ENCODE measurements around the gene DCHS1.

Gene DCHS1

GRCh38 chr11:6583584-6583983 is 72.0 kb downstream of the DCHS1 start:
- DNase-seq (ENCODE audit: low read depth) = no peak
- H3K4me3 ChIP-seq (ENCODE audit: low read length) = no peak overlapping the region
- no peak for TF ChIP-seq CTCF (conservative IDR thresholded peaks at IDR 0.05; ENCODE audit: low read length)

- H3K4me3 ChIP-seq (ENCODE audit: low read length) = no peak overlapping the region
- no peak for DNase-seq (ENCODE audit: low read depth)
- TF ChIP-seq CTCF (conservative IDR thresholded peaks at IDR 0.05; ENCODE audit: low read length) = no peak
Observed at GRCh38 chr11:6579681-6580080, 75.9 kb downstream of the DCHS1 start.

GRCh38 chr11:6578134-6578533 is 77.5 kb downstream of the DCHS1 start:
- no peak overlapping the region for H3K4me3 ChIP-seq (ENCODE audit: low read length)
- TF ChIP-seq CTCF (conservative IDR thresholded peaks at IDR 0.05; ENCODE audit: low read length) = no peak
- no peak for DNase-seq (ENCODE audit: low read depth)

GRCh38 chr11:6576471-6577373 is 78.9 kb downstream of the DCHS1 start:
- peak; percentile 90 for DNase-seq (ENCODE audit: low read depth)
- peak; percentile 49; the same call in 1 of the 2 replicates for TF ChIP-seq CTCF (conservative IDR thresholded peaks at IDR 0.05; ENCODE audit: low read length)

GRCh38 chr11:6574816-6575715 is 80.5 kb downstream of the DCHS1 start:
- no peak for DNase-seq (ENCODE audit: low read depth)
- no peak overlapping the region for H3K4me3 ChIP-seq (ENCODE audit: low read length)
- TF ChIP-seq CTCF (conservative IDR thresholded peaks at IDR 0.05; ENCODE audit: low read length) = no peak

More at GRCh38 chr11:6576471-6577373, 78.9 kb downstream of the DCHS1 start:
- H3K4me3 ChIP-seq (ENCODE audit: low read length) = no peak overlapping the region

GRCh38 chr11:6572215-6572614 is 83.4 kb downstream of the DCHS1 start:
- no peak for TF ChIP-seq CTCF (conservative IDR thresholded peaks at IDR 0.05; ENCODE audit: low read length)
- peak; percentile 88 for DNase-seq (ENCODE audit: low read depth)
- no peak overlapping the region for H3K4me3 ChIP-seq (ENCODE audit: low read length)
